ENCODE measurements around the gene NHLRC2.

The NHLRC2 gene

GRCh38 chr10:113920875-113921274, 66.4 kb downstream of the NHLRC2 start:
- H3K79me1 ChIP-seq (ENCODE audit: low read length) = no peaks in the 10 kb centered on the region
- no peak overlapping the region for H3K23ac ChIP-seq (ENCODE audit: low read length)
- H3K79me2 ChIP-seq (ENCODE audit: control insufficient read depth, insufficient read depth, low read length) = no peaks in the 10 kb centered on the region
- no peak overlapping the region for H4K8ac ChIP-seq (ENCODE audit: low read depth, low read length)
- DNase-seq = no peak
- H2BK15ac ChIP-seq (replicated peaks; ENCODE audit: low read depth) = no peak overlapping the region
- H3K36me3 ChIP-seq (ENCODE audit: control insufficient read depth, insufficient read depth, low read length) = no peaks in the 10 kb centered on the region
- H2BK120ac ChIP-seq (ENCODE audit: low read depth, low read length) = no peak overlapping the region
- H3K4me1 ChIP-seq (ENCODE audit: control insufficient read depth, low read depth, low read length) = no peaks in the 10 kb centered on the region
- no peak overlapping the region for H2BK5ac ChIP-seq (ENCODE audit: low read length)
- no CpG with 5 or more reads among the region's 3 CpGs for WGBS (ENCODE audit: extremely low coverage, insufficient coverage, low lambda C conversion rate)
- H3K4me2 ChIP-seq (ENCODE audit: low read length) = no peak overlapping the region
- no peak overlapping the region for H3K4ac ChIP-seq (ENCODE audit: low read depth, low read length)
- no peaks in the 10 kb centered on the region for H3K27me3 ChIP-seq (ENCODE audit: insufficient read depth, low read length, poor library complexity)
- H2AK5ac ChIP-seq (ENCODE audit: low read length) = no peak overlapping the region
- no peak overlapping the region for H3K4me3 ChIP-seq (ENCODE audit: low read length)
- no peak overlapping the region for H3K9ac ChIP-seq (ENCODE audit: low read length)
- no peak overlapping the region for H4K5ac ChIP-seq (ENCODE audit: low read length)
- no peak overlapping the region for H3K18ac ChIP-seq (ENCODE audit: low read length)
- no peak overlapping the region for H3K27ac ChIP-seq (ENCODE audit: low read depth, low read length)
- H3K56ac ChIP-seq (ENCODE audit: low read length) = no peak overlapping the region

GRCh38 chr10:113921561-113922370, 67.3 kb downstream of the NHLRC2 start:
- Histone ChIP-seq H3K56ac (ENCODE audit: low read length) (no peak overlapping the region), H2BK120ac (ENCODE audit: low read depth, low read length) (no peak overlapping the region), H3K18ac (ENCODE audit: low read length) (no peak overlapping the region), H2BK15ac (replicated peaks; ENCODE audit: low read depth) (no peak overlapping the region), H3K27ac (ENCODE audit: low read depth, low read length) (no peak overlapping the region), H2BK5ac (ENCODE audit: low read length) (no peak overlapping the region), H4K8ac (ENCODE audit: low read depth, low read length) (no peak overlapping the region), H3K79me1 (ENCODE audit: low read length) (no peaks in the 10 kb centered on the region), H3K4me1 (ENCODE audit: control insufficient read depth, low read depth, low read length) (no peaks in the 10 kb centered on the region), H3K79me2 (ENCODE audit: control insufficient read depth, insufficient read depth, low read length) (no peaks in the 10 kb centered on the region), H3K36me3 (ENCODE audit: control insufficient read depth, insufficient read depth, low read length) (no peaks in the 10 kb centered on the region), H3K4me2 (ENCODE audit: low read length) (no peak overlapping the region), H2AK5ac (ENCODE audit: low read length) (no peak overlapping the region), H3K9ac (ENCODE audit: low read length) (no peak overlapping the region), H3K27me3 (ENCODE audit: insufficient read depth, low read length, poor library complexity) (no peaks in the 10 kb centered on the region), H3K4ac (ENCODE audit: low read depth, low read length) (no peak overlapping the region), H3K23ac (ENCODE audit: low read length) (no peak overlapping the region), H4K5ac (ENCODE audit: low read length) (no peak overlapping the region), H3K4me3 (ENCODE audit: low read length) (no peak overlapping the region)
- no CpG with 5 or more reads among the region's 5 CpGs for WGBS (ENCODE audit: extremely low coverage, insufficient coverage, low lambda C conversion rate)
- DNase-seq = no peak

GRCh38 chr10:113922787-113923570, 68.5 kb downstream of the NHLRC2 start:
- Histone ChIP-seq H3K4me2 (ENCODE audit: low read length) (no peak overlapping the region), H3K4ac (ENCODE audit: low read depth, low read length) (no peak overlapping the region), H3K4me3 (ENCODE audit: low read length) (no peak overlapping the region), H3K36me3 (ENCODE audit: control insufficient read depth, insufficient read depth, low read length) (no peaks in the 10 kb centered on the region), H2BK15ac (replicated peaks; ENCODE audit: low read depth) (no peak overlapping the region), H2BK120ac (ENCODE audit: low read depth, low read length) (no peak overlapping the region), H4K5ac (ENCODE audit: low read length) (no peak overlapping the region), H2BK5ac (ENCODE audit: low read length) (no peak overlapping the region), H3K79me2 (ENCODE audit: control insufficient read depth, insufficient read depth, low read length) (no peaks in the 10 kb centered on the region), H3K18ac (ENCODE audit: low read length) (no peak overlapping the region), H3K9ac (ENCODE audit: low read length) (no peak overlapping the region), H2AK5ac (ENCODE audit: low read length) (no peak overlapping the region), H3K27ac (ENCODE audit: low read depth, low read length) (no peak overlapping the region), H3K79me1 (ENCODE audit: low read length) (no peaks in the 10 kb centered on the region), H4K8ac (ENCODE audit: low read depth, low read length) (no peak overlapping the region), H3K23ac (ENCODE audit: low read length) (no peak overlapping the region), H3K4me1 (ENCODE audit: control insufficient read depth, low read depth, low read length) (no peaks in the 10 kb centered on the region), H3K56ac (ENCODE audit: low read length) (no peak overlapping the region), H3K27me3 (ENCODE audit: insufficient read depth, low read length, poor library complexity) (no peaks in the 10 kb centered on the region)
- WGBS (ENCODE audit: extremely low coverage, insufficient coverage, low lambda C conversion rate) = no CpG with 5 or more reads among the region's 8 CpGs
- peak; percentile 50 for DNase-seq

- H3K4me1 ChIP-seq (ENCODE audit: control insufficient read depth, low read depth, low read length) = no peaks in the 10 kb centered on the region
- no peaks in the 10 kb centered on the region for H3K27me3 ChIP-seq (ENCODE audit: insufficient read depth, low read length, poor library complexity)
- no peaks in the 10 kb centered on the region for H3K79me1 ChIP-seq (ENCODE audit: low read length)
- no peak overlapping the region for H3K4me2 ChIP-seq (ENCODE audit: low read length)
- no peak overlapping the region for H3K4ac ChIP-seq (ENCODE audit: low read depth, low read length)
- H4K8ac ChIP-seq (ENCODE audit: low read depth, low read length) = no peak overlapping the region
- no peaks in the 10 kb centered on the region for H3K36me3 ChIP-seq (ENCODE audit: control insufficient read depth, insufficient read depth, low read length)
- H3K27ac ChIP-seq (ENCODE audit: low read depth, low read length) = no peak overlapping the region
- no peak overlapping the region for H3K56ac ChIP-seq (ENCODE audit: low read length)
- no peak overlapping the region for H2AK5ac ChIP-seq (ENCODE audit: low read length)
- no peak overlapping the region for H2BK5ac ChIP-seq (ENCODE audit: low read length)
- no peak overlapping the region for H2BK120ac ChIP-seq (ENCODE audit: low read depth, low read length)
- H4K5ac ChIP-seq (ENCODE audit: low read length) = no peak overlapping the region
- no CpG with 5 or more reads among the region's 1 CpG for WGBS (ENCODE audit: extremely low coverage, insufficient coverage, low lambda C conversion rate)
- DNase-seq = no peak
- no peak overlapping the region for H3K18ac ChIP-seq (ENCODE audit: low read length)
- no peak overlapping the region for H3K9ac ChIP-seq (ENCODE audit: low read length)
- H2BK15ac ChIP-seq (replicated peaks; ENCODE audit: low read depth) = no peak overlapping the region
- H3K79me2 ChIP-seq (ENCODE audit: control insufficient read depth, insufficient read depth, low read length) = no peaks in the 10 kb centered on the region
- H3K23ac ChIP-seq (ENCODE audit: low read length) = no peak overlapping the region
- H3K4me3 ChIP-seq (ENCODE audit: low read length) = no peak overlapping the region
Measured at GRCh38 chr10:113924186-113924585, 69.7 kb downstream of the NHLRC2 start.

- no peak overlapping the region for H3K18ac ChIP-seq (ENCODE audit: low read length)
- no peak overlapping the region for H4K5ac ChIP-seq (ENCODE audit: low read length)
- no peak overlapping the region for H2AK5ac ChIP-seq (ENCODE audit: low read length)
- no peaks in the 10 kb centered on the region for H3K79me1 ChIP-seq (ENCODE audit: low read length)
- no peak overlapping the region for H3K4me3 ChIP-seq (ENCODE audit: low read length)
- H3K4ac ChIP-seq (ENCODE audit: low read depth, low read length) = no peak overlapping the region
- no CpG with 5 or more reads among the region's 4 CpGs for WGBS (ENCODE audit: extremely low coverage, insufficient coverage, low lambda C conversion rate)
- H3K56ac ChIP-seq (ENCODE audit: low read length) = no peak overlapping the region
- no peak overlapping the region for H2BK120ac ChIP-seq (ENCODE audit: low read depth, low read length)
- H3K79me2 ChIP-seq (ENCODE audit: control insufficient read depth, insufficient read depth, low read length) = no peaks in the 10 kb centered on the region
- no peak for DNase-seq
- no peak overlapping the region for H3K23ac ChIP-seq (ENCODE audit: low read length)
- H3K36me3 ChIP-seq (ENCODE audit: control insufficient read depth, insufficient read depth, low read length) = no peaks in the 10 kb centered on the region
- H3K27me3 ChIP-seq (ENCODE audit: insufficient read depth, low read length, poor library complexity) = no peaks in the 10 kb centered on the region
- H3K27ac ChIP-seq (ENCODE audit: low read depth, low read length) = no peak overlapping the region
- H2BK5ac ChIP-seq (ENCODE audit: low read length) = no peak overlapping the region
- H4K8ac ChIP-seq (ENCODE audit: low read depth, low read length) = no peak overlapping the region
- no peak overlapping the region for H2BK15ac ChIP-seq (replicated peaks; ENCODE audit: low read depth)
- no peak overlapping the region for H3K4me2 ChIP-seq (ENCODE audit: low read length)
- H3K4me1 ChIP-seq (ENCODE audit: control insufficient read depth, low read depth, low read length) = no peaks in the 10 kb centered on the region
- H3K9ac ChIP-seq (ENCODE audit: low read length) = no peak overlapping the region
Measured at GRCh38 chr10:113924664-113925063, 70.2 kb downstream of the NHLRC2 start.
